Endothelial cell of umbilical vein (primary cell): ENCODE data around the gene STAC2. TPM values are rescaled to one million over a fixed set of nuclear protein-coding genes. Genes with fewer than 3 reads are reported as not detected.

Experiments
- BruUV-seq: library from RNA; stranded (reverse); fragments of 400-500 nt; replicated peaks from 2 replicates; lab custom pipeline; 2021; lab: Mats Ljungman, UMichigan
- CTCF ChIA-PET: fragments of 300-600, 350-600 bp; sonication (Branson Sonifier 250); formaldehyde crosslinking; loops from one replicate; lab custom pipeline; 2021; ENCODE audit warnings: antibody characterized with exemption, inconsistent platforms; lab: Charles Lee
- POLR2A ChIA-PET: fragments of 300-600, 350-600 bp; sonication (Branson Sonifier 250); formaldehyde crosslinking; loops from one replicate; lab custom pipeline; 2021; ENCODE audit warnings: antibody characterized with exemption, inconsistent platforms; lab: Charles Lee
- DNase-seq: peaks from one replicate; pipeline ENCODE4 v3.0.0-alpha.2; 2011; ENCODE audit warnings: low read depth, low spot score
- FAIRE-seq: peaks from 2 replicates; lab custom pipeline; 2011; peaks lifted over from hg19 to GRCh38; lab: Jason Lieb, UNC
- H2AFZ ChIP-seq: 2 replicates; pipeline ENCODE4 v1.6.0; 2012; ENCODE audit warnings: low read depth, low read length, control low read depth, inconsistent platforms
- H3K27ac ChIP-seq: 2 replicates; pipeline ENCODE4 v1.5.1; 2011; ENCODE audit warnings: low read depth, mild to moderate bottlenecking, control low read depth, low read length, moderate library complexity; ENCODE audit not compliant: insufficient read depth
- H3K27me3 ChIP-seq, 2 experiments: 2 replicates each; pipeline versions ENCODE4 v1.6.0 to v1.6.1; 2011; ENCODE audit warnings: low read length in 2 of 2, mixed read lengths in 1 of 2; ENCODE audit not compliant: control insufficient read depth in 2 of 2, insufficient read depth in 2 of 2
- H3K36me3 ChIP-seq, 2 experiments: 2 replicates in 1 of 2; 3 replicates in 1 of 2; pipeline ENCODE4 v1.5.1; 2011; ENCODE audit warnings: low read length in 2 of 2, mild to moderate bottlenecking in 1 of 2, moderate library complexity in 1 of 2; ENCODE audit not compliant: control insufficient read depth in 2 of 2, insufficient read depth in 2 of 2; ENCODE audit errors: extremely low read depth in 1 of 2
- H3K4me1 ChIP-seq: 3 replicates; pipeline ENCODE4 v1.5.1; 2011; ENCODE audit warnings: mild to moderate bottlenecking, low read length; ENCODE audit not compliant: control insufficient read depth, insufficient read depth; ENCODE audit errors: extremely low read depth
- H3K4me2 ChIP-seq: 2 replicates; pipeline ENCODE4 v1.6.1; 2011; ENCODE audit warnings: low read length, control low read depth, mixed read lengths; ENCODE audit not compliant: insufficient read depth
- H3K4me3 ChIP-seq, 3 experiments: fragments of 200-600 bp in 1 of 3; sonication (generic), shearing (Covaris generic) in 1 of 3; replicated peaks in 1 of 3; 2 replicates each; pipeline ENCODE4 v1.5.1; 2011 to 2016; ENCODE audit warnings: control low read depth in 3 of 3, low read length in 3 of 3, mild to moderate bottlenecking in 2 of 3, inconsistent platforms in 1 of 3, low read depth in 1 of 3, moderate library complexity in 1 of 3; ENCODE audit not compliant: insufficient read depth in 1 of 3
- H3K79me2 ChIP-seq: 2 replicates; pipeline ENCODE4 v1.6.0; 2012; ENCODE audit warnings: low read length, inconsistent platforms; ENCODE audit not compliant: control insufficient read depth, insufficient read depth
- H3K9ac ChIP-seq: replicated peaks from 2 replicates; pipeline ENCODE3; 2011; ENCODE audit warnings: low read length, control low read depth; ENCODE audit not compliant: insufficient read depth; ENCODE audit errors: extremely low read depth
- H3K9me1 ChIP-seq: replicated peaks from 3 replicates; pipeline ENCODE4 v1.6.0; 2011; ENCODE audit warnings: mild to moderate bottlenecking, low read length; ENCODE audit not compliant: control insufficient read depth, insufficient read depth; ENCODE audit errors: extremely low read depth
- H3K9me3 ChIP-seq: replicated peaks from 2 replicates; pipeline ENCODE4 v1.5.1; 2012; ENCODE audit warnings: low read length, inconsistent platforms; ENCODE audit not compliant: control insufficient read depth, insufficient read depth
- H4K20me1 ChIP-seq: replicated peaks from 2 replicates; pipeline ENCODE3; 2011; ENCODE audit warnings: mild to moderate bottlenecking, low read length; ENCODE audit not compliant: control insufficient read depth, insufficient read depth; ENCODE audit errors: extremely low read depth
- CTCF ChIP-seq, 2 donors: IDR thresholded peaks; 1 replicate in 1 of 2; 2 replicates in 1 of 2; pipeline ENCODE4 v1.5.1; 2011; ENCODE audit warnings: low read length in 2 of 2, mild to moderate bottlenecking in 2 of 2, moderate library complexity in 2 of 2, control low read depth in 1 of 2, inconsistent platforms in 1 of 2, low read depth in 1 of 2; ENCODE audit not compliant: insufficient read depth in 1 of 2; ENCODE audit errors: extremely low read depth in 1 of 2
- GATA2 ChIP-seq: IDR thresholded peaks from 2 replicates; pipeline ENCODE4 v1.7.0; 2011; ENCODE audit warnings: low read depth, mild to moderate bottlenecking, moderate library complexity, mixed read lengths, low read length; ENCODE audit not compliant: insufficient read length, insufficient read depth
- dilution Hi-C: fragments of 300-500 bp; cut with MboI; formaldehyde crosslinking; loops from one replicate; pipeline ENCODE4 v1.15.0; 2019; ENCODE audit warnings: low sequenced_read_pairs; ENCODE audit not compliant: extremely low pct_ligation_motif_present
- intact Hi-C: fragments of 100-400 bp; cut with micrococcal nuclease; formaldehyde crosslinking; loops from one replicate; pipeline ENCODE4 v1.10.0; 2022
- polyA plus RNA-seq, 4 experiments: library from polyadenylated mRNA; depleted of rRNA in 3 of 4; stranded (reverse) in 3 of 4; unstranded in 1 of 4; fragments of >200 nt; gene quantifications; 2 replicates each; pipeline versions ENCODE4 v1.2.1 to v1.2.3, GENCODE V29; 2011 to 2012; ENCODE audit warnings: missing spikeins in 1 of 4
- total RNA-seq: library from RNA; stranded (reverse); gene quantifications from 2 replicates; pipeline ENCODE4 v1.2.3, GENCODE V29; 2021

Gene STAC2
- total and polyA plus RNA-seq, 2 donors (not counting 3 experiments of a cell fraction or from before 2014, with no cell fraction given): not detected

DNA sequence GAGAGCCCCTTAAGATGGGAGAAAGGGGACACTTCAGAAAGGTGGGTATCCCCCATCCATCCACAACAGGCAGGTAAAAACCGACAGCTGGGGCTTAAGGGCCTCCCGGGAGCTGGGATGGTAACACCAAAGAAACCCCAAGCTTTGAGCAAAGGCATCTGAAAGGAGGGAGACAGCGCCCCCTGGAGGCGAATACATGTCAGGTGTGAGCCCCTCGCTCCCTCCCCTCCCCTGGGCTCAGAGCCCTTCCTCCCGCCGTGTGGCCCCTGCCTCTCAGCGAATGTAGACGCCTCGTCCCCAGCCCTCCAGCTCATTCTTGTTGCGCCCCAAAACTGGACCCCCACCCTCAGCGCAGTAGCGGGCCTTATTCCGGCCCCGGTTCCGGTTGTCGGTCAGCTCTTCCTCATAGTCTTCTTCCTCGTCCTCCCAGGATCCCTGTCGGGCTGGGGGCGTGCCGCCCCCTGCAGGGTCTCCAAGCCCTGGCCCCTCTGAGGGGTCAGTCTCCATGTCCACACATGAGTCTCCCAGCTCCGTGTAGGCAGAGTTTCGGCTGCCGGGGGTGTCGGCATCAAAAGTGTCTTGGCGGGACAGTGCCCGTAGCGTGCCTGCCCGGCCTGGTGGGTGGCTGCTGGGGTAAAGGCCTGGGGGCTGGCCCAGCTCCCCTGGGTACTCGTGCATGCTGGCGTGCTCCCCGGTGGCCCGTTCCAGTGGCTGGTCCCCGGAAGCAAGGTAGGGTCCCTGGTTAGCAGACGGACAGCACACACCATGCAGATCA, 50.6 kb downstream of the STAC2 start:
- DNase-seq (peak; percentile 44), FAIRE-seq (peak; percentile 84)
- Histone ChIP-seq H3K9me3 (no peaks in the 10 kb centered on the region), H3K27ac (no peak overlapping the region), H3K4me2 (no peak overlapping the region), H4K20me1 (no peaks in the 10 kb centered on the region), H3K9ac (no peak overlapping the region), H3K4me3 (no peak overlapping the region), H3K36me3 (peaks cover 5 to 6% of the 10 kb centered on the region in 2 experiments), H3K27me3 (no peaks in the 10 kb centered on the region), H2AFZ (no peak overlapping the region), H3K4me1 (peaks cover 12% of the 10 kb centered on the region), H3K9me1 (no peaks in the 10 kb centered on the region), H3K79me2 (no peaks in the 10 kb centered on the region)
- dilution Hi-C loops: no loop called here
- no TSS peak for BruUV-seq
- CTCF ChIA-PET: interaction anchor here (0.5 to 11.0 kb wide), 38 partner anchors 8 to 448 kb away, joined by 3 to 130 read pairs (median 4); partner anchors contain the start of genes ARL5C, CACNB1, FBXO47 and LASP1NB
- POLR2A ChIA-PET: no interaction called here
- TF ChIP-seq CTCF (IDR thresholded peaks at IDR 0.05; ENCODE audit: extremely low read depth in 1 of 2, insufficient read depth in 1 of 2, low read depth in 1 of 2, low read length in 2 of 2): peak; percentile 67 to 91
- TF ChIP-seq GATA2: no peak
- intact Hi-C loops: no loop called here
